Measurements from ENCODE around the gene CRAMP1. TPM values are rescaled to one million over a fixed set of nuclear protein-coding genes. Genes with fewer than 3 reads are reported as not detected.

CRAMP1 gene
- total RNA-seq, 2 donors from 2014 or later: 29.2 to 40.0 TPM

GRCh38 chr16:1640261-1640941 lies 28.2 kb downstream of the CRAMP1 start:
- Histone ChIP-seq H3K9me3 (ENCODE audit: control insufficient read depth, low read length) (no peaks in the 10 kb centered on the region), H3K4me1 (ENCODE audit: control insufficient read depth, insufficient read depth, low read length) (no peaks in the 10 kb centered on the region), H3K36me3 (ENCODE audit: control insufficient read depth, insufficient read depth, low read length) (peaks cover 70% of the 10 kb centered on the region), H3K9ac (ENCODE audit: extremely low read depth, low read length, poor library complexity, severe bottlenecking) (no peak overlapping the region), H3K4me3 (ENCODE audit: low read length) (no peak overlapping the region), H3K27me3 (ENCODE audit: control insufficient read depth, insufficient read depth, low read length, poor library complexity, severe bottlenecking) (no peaks in the 10 kb centered on the region), H3K27ac (ENCODE audit: low read depth, low read length) (no peak overlapping the region)
- Mint-ChIP-seq H3K4me1 (peaks cover 1% of the 10 kb centered on the region), H3K9me3 (no peaks in the 10 kb centered on the region), H3K36me3 (ENCODE audit: low read depth) (peaks cover 74% of the 10 kb centered on the region), H3K4me3 (no peak overlapping the region), H3K27ac (no peak overlapping the region), H3K27me3 (ENCODE audit: insufficient read depth) (no peaks in the 10 kb centered on the region)
- no peak for TF ChIP-seq CTCF (conservative IDR thresholded peaks at IDR 0.05)
- DNase-seq: no peak
- WGBS, 2 experiments (ENCODE audit: insufficient coverage in 1 of 2, insufficient read length in 1 of 2): 93 to 95% methylated on average over 13 to 20 of the region's 20 CpGs

GRCh38 chr16:1641261-1641660 lies 29.1 kb downstream of the CRAMP1 start:
- Mint-ChIP-seq H3K36me3 (ENCODE audit: low read depth) (peaks cover 77% of the 10 kb centered on the region), H3K4me1 (peaks cover 9% of the 10 kb centered on the region), H3K9me3 (no peaks in the 10 kb centered on the region), H3K27ac (no peak overlapping the region), H3K27me3 (ENCODE audit: insufficient read depth) (no peaks in the 10 kb centered on the region), H3K4me3 (no peak overlapping the region)
- Histone ChIP-seq H3K27ac (ENCODE audit: low read depth, low read length) (no peak overlapping the region), H3K9ac (ENCODE audit: extremely low read depth, low read length, poor library complexity, severe bottlenecking) (no peak overlapping the region), H3K4me3 (ENCODE audit: low read length) (no peak overlapping the region), H3K4me1 (ENCODE audit: control insufficient read depth, insufficient read depth, low read length) (no peaks in the 10 kb centered on the region), H3K36me3 (ENCODE audit: control insufficient read depth, insufficient read depth, low read length) (peaks cover 65% of the 10 kb centered on the region), H3K9me3 (ENCODE audit: control insufficient read depth, low read length) (no peaks in the 10 kb centered on the region), H3K27me3 (ENCODE audit: control insufficient read depth, insufficient read depth, low read length, poor library complexity, severe bottlenecking) (no peaks in the 10 kb centered on the region)
- no peak for TF ChIP-seq CTCF (conservative IDR thresholded peaks at IDR 0.05)
- no peak for DNase-seq
- WGBS, 2 experiments (ENCODE audit: insufficient coverage in 1 of 2, insufficient read length in 1 of 2): 95% methylated on average over 11 to 12 of the region's 12 CpGs

- Mint-ChIP-seq H3K27ac (no peak overlapping the region), H3K9me3 (no peaks in the 10 kb centered on the region), H3K4me1 (peaks cover 15% of the 10 kb centered on the region), H3K36me3 (ENCODE audit: low read depth) (peaks cover 77% of the 10 kb centered on the region), H3K4me3 (no peak overlapping the region), H3K27me3 (ENCODE audit: insufficient read depth) (no peaks in the 10 kb centered on the region)
- no peak overlapping the region for H3K4me3 ChIP-seq (ENCODE audit: low read length)
- no peak overlapping the region for H3K9ac ChIP-seq (ENCODE audit: extremely low read depth, low read length, poor library complexity, severe bottlenecking)
- 95 to 100% methylated on average over 2 to 5 of the region's 5 CpGs for WGBS, 2 experiments (ENCODE audit: insufficient coverage in 1 of 2, insufficient read length in 1 of 2)
- no peak for TF ChIP-seq CTCF (conservative IDR thresholded peaks at IDR 0.05)
- no peak for DNase-seq
- no peaks in the 10 kb centered on the region for H3K4me1 ChIP-seq (ENCODE audit: control insufficient read depth, insufficient read depth, low read length)
- H3K27ac ChIP-seq (ENCODE audit: low read depth, low read length): no peak overlapping the region
- peaks cover 72% of the 10 kb centered on the region for H3K36me3 ChIP-seq (ENCODE audit: control insufficient read depth, insufficient read depth, low read length)
- H3K27me3 ChIP-seq (ENCODE audit: control insufficient read depth, insufficient read depth, low read length, poor library complexity, severe bottlenecking): no peaks in the 10 kb centered on the region
- no peaks in the 10 kb centered on the region for H3K9me3 ChIP-seq (ENCODE audit: control insufficient read depth, low read length)
These were observed 30.0 kb downstream of the CRAMP1 start for GRCh38 chr16:1642148-1642547.
